GM21576 (cell line): ENCODE results near the gene RTL1.

Experiments used
- ATAC-seq: cut with Tn5 transposase; IDR thresholded peaks from one replicate; pipeline ENCODE4 v1.9.1; 2021; ENCODE audit warnings: mild to moderate bottlenecking, moderate library complexity; ENCODE audit not compliant: unreplicated experiment

Gene RTL1

DNA sequence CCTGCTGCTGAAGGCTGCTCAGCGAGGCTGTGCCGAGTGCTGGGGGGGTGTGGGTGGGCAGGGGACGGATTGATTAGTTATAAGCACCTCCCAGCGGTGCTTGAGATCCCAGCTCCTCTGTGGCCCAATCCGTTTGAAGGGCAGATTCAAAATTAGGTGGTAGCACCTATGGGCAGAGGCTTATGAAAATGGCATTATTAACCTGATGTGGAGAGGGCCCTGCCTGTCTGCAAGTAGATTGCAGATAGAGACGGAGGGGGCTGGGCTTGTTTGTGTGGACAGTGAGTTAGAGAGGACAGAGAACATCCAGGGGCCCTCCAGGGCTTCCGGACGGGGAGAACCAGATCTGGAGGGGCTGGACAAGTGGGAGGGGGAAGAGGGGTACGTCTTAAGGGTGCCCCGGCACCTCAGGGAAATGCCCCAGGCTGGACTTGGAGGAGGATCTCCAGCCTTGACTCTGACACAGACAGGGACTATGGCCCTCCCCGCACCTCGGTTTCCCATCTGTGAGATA is at the start of gene RTL1:
Gene RTL1, minus strand, starts transcription at position 51 of the 514 bp plus-strand sequence. CDS start 18,934 bp downstream, outside the sequence.
- no peak for ATAC-seq

DNA sequence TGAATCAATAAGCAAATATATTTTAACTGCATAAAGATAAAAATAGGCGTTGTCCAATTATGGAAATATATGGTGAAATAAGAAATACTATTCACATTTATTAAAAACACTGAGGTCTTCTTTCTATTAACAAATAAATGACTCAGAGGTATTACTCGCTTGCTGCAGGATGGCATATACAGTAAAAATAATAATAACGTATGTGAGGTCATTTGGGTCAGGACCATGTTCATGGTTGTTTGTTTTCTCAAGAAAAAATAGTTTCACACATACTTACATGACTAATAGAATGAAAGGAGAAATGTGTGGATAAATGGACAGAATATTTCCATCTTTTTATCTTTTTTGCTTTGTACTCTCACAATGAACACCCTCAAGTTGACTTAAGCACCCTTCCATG is 46.5 kb upstream of the RTL1 start:
- ATAC-seq = no peak

DNA sequence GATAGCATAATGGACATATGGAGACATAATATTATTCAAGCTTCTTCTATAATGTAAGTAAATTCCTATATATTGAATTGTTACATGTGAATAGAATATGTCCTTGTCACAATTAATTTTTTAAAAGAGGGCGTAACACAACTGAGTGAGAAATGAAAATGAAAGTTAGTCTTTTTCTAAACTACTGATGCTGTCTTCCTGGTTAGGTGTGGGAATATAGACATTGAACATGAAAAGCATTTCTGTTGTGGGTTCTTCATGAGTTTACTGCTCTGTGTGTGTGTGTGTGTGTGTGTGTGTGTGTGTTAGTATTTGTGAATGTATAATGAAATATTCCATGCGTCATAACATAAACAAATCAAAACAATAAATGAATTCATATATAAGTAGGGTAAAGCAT is 40.5 kb upstream of the RTL1 start:
- ATAC-seq = no peak

DNA sequence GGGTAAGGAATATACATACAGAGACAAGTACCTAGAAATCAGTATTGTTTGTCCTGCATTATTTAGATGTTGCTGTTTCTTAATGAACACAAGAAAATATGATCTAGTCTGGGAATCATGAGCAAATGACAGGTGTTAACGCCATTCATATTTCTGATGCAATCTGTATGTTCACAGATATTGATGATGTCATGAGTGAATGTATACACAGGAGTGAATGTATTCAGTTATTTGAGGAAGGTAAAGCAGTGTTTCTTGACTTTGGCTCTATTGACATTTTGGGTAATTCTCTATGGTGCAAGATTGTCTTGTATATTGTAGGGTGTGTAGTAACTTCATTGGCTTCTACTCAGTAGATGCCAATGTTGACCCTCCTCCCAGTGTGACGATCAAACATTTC is 26.7 kb upstream of the RTL1 start:
- ATAC-seq = no peak

DNA sequence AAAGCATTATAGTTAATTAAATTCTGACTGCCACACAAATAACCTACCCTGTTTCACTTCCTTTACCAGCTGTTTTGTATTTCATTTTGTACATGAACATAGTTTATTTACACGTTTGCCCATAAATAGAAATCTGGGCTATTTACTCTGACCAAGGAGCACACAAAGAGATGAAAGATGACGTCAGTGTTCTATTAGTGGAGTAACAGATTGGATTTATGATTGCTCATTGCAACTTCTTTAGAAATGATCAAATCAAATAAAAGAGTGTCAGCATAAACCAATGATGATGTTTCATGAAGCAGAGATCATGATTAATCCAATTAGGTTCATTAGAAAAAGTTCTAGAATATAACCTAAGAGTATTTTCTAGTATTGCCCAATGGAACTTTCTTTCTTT is 12.0 kb upstream of the RTL1 start:
- no peak for ATAC-seq

DNA sequence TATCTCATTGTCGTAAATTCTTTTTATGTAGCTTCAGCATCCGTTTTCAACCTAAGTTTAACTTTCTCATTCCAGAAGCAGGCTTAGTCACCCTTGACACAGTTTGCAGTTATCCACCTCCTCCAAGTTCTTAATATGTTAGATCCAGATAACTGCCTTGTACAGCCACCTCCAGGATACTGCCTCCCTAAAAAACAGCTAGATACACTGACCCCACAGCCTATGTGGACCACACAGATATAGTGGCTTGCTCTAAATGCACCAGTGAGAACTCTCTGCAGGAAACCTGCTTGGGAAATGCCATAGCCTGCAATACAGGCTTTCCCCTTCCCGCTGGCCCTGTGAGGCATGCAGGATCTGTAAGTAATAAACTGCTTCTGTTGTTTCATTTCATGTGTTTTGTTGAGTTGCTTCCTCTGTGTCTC is 11.1 kb upstream of the RTL1 start:
- no peak for ATAC-seq

DNA sequence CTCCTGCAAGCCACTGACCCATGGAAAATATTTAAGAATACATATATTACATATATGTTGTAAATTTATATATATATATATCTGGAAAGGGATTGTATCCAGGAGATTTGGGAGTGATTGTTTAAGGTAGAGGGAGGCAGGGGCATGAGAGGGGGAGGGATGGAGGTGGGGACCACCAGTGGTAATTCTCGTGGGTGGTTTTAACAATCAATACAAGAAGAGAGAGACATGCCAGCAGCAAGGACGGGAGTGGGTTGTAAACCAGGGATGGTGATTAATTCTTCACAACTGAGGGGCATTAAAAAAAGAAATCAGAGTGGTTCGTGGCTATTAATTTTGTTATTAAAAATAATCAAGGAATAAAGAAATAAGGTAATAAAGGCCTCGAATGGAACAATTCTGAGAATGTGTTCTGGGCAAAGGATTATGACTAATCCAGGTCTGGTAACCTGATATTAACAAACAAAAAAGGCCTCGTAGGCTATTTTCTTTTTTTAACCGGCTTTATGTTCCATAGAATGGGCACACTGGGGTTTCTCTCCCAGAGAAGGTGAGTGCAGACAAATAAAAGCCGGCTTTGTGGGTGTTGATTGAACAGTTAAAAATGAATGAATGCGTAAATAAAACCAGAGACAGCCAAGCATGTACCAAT is 8.3 kb upstream of the RTL1 start:
- ATAC-seq = no peak

DNA sequence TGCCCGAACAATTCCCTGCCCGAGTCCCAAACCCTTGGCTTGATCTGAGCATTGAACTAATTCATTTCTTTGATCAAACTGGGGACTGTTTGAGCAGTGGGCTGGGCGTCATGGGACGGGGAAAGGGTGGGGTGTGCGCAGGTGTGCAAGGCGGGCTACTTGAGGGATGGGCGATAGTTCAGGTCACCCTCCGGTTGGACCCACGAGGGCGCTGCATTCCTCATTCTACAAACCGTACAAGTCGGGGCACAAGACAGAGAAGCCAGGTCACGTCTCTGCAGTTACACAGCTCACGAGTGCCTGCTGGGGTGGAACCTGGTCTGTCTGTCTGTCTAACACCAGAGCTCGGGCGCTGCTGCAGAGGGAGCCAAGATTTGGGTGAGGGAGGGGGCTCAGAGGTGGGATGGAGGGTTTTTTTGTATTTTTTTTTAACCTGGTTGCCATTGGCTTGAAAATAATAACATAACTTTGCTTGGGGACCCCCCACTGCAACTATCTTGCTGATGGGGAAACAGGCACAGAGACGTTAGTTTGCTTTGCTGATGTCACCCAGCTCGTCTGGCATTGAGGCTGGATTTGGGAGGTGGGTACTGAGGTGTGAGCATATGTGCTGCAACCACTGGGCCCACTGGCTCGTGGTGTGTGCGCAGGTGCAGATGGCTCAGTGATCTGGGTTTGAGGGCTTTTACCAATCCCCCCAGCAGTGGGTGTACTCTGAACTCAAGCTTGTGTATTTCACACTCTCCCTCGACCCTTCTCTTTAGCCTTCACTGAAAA is 7.6 kb upstream of the RTL1 start:
- no peak for ATAC-seq

DNA sequence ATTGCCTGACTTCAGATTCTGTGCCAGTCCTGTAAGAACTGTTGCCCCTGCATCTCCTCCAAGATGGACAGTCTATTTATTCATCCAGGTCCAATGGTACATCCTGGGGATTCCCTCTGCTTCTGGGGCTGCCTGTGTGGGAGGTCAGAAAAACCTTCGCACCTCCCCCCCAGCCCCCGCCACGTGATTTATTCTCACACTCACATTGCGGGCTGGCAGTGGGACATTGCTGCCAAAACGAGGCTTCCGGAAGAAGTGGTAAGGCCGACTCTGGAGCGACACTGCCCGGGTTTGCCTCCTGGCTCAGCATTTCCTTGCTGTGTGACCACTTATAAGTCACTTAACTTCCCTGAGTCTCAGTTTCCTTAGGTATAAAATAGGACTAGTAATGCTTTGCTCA is 5.9 kb upstream of the RTL1 start:
- ATAC-seq = no peak

DNA sequence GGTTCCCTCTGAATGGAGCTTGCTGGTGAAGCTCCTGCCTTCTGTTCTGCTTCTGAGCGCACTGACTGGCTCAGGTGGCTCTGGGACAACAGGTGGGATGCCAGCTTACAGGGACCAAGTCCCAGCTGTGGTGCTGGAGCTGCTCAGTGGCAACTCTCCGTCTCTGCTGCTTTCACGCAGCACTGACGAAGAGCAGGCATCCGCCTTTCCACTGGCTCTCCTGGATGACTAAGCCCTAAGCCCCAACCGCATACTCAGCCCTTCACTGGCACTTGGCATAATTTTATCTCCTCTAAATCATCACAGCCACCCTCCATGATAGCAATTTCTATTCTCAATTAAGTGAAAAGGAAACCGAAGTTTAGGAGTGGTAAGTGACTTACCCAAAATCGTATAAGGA is 3.7 kb upstream of the RTL1 start:
- ATAC-seq = no peak

DNA sequence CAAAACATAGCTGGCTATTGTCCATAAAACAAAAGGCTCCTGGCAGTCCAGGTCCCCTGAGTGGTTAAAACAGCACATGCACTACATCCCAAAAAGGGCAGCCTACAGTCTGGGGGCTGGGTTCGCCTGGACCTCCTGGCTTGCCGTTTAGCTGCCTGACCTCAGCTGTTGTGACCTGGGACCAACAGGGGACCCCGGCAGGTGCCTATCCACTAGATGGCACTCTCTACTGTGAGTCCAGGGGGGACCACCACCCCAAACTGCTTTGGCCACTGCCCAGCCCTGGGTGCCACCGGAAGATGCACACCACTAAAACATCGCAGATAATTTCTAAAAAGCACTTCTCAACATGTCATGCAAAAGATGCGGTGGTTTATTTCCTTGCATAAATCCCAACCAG is 2.9 kb upstream of the RTL1 start:
- no peak for ATAC-seq

DNA sequence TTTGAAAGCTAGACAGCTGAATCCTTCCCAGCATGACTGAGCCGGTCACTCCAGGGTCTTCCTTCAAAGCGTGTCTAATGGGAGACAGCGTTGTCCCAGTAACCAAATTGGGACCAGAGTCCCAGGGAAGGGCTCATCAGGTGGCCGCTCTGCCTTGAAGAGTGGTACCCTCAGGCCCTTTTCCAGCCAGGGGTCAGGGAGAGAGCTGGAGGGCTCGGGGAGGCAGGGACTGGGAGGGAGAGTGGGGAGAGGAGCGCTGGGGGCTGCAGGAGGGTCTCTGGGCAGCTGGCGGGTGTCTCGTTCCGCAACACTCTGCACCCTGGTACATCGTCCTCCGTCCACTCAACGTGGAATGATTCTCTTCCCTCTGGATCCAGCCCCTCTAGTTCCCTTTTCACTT is 1.6 kb upstream of the RTL1 start:
- no peak for ATAC-seq

DNA sequence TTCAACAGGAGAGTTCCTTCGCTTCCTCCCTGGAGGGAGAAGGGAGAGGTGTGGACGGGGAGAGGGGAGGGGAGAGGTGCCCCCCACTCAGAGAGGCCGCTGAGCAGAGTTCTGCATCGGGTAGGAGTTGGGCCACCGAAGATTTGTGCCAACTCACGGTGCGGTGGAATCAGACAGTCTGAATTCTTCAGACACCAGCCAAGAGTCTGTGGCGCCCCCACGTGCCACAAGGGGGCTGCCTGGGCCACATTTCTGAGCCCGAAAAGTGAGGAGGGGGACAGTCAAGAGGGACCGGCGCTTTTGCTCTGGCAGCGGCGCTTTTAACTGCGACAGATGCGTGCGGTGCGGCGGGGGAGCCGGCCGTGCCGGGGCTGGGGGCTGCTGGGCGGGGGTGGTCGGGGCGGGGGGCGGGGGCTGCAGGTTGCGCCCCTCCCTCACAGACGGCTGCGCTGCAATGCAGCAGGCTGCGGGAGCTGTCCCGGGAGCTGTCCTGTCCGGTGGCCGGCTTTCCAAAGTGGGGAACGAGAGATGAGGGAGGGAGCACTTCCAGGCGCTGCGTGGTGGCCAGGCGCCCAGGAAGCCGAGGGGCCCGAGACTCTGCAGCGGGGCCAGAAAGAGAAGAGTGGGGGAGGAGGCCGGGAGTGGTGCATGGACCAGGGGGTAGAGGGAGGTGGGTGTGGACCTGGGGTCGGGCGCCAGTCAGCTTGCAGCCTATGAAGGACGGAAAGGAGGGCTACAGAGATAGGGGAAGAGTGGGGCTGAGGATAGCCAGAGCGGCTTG is 975 bp upstream of the RTL1 start:
- ATAC-seq = no peak

DNA sequence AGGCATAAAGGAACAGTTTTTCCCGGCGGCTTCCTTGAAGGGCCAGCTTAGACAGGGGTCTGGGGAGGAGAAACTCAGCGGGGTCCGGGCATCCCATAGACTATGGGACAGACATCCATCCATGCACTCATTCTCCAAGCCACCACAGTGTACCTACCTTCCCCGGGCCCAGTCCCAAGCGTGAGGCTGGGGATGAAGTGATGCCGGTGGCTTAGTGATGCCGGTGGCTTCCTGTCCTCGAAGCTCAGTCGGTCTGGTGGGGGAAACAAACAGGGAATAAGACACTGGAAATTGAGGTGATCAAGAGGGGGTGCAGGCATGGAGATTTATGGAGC is 421 bp downstream of the RTL1 start:
- no peak for ATAC-seq

DNA sequence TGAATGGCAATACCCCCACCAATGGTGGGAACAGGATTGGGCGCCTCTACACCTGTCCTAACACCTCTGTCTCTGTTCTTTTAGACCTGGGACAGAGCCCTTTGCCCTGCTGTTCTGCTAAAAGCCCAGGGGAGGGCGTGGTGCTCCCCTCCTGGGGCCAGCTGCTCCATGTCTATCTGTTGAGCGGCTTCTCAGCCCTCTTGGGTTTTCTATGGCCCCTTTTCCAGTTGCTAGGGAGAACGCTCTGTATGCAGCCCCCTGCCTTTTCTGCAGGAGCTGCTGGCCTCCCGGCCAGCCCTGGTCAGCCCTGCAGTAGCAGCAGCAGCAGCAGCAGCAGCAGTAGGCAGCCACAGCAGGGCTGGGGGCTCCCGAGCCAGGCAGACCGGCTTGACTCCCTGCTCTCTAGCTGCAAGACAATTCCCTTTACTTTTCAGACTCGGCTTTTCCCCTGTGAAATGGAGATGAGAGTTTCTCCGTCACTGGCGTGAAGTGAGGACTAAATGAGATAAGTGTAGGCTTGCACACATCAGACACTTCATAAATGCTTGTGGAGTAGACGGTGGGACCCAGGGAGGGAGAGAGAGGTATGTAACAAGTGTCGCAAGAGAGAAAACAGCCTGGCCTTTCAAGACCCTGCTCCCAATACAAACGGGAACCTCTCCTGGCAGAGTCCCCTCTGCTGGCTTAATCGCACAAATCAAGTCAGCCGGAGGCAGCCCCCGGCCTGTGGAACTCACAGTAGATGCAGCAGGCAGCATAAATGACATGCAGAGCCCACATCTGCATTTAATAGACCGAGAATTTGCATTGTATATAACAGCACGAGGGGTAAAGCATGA is 1.0 kb downstream of the RTL1 start:
- no peak for ATAC-seq

DNA sequence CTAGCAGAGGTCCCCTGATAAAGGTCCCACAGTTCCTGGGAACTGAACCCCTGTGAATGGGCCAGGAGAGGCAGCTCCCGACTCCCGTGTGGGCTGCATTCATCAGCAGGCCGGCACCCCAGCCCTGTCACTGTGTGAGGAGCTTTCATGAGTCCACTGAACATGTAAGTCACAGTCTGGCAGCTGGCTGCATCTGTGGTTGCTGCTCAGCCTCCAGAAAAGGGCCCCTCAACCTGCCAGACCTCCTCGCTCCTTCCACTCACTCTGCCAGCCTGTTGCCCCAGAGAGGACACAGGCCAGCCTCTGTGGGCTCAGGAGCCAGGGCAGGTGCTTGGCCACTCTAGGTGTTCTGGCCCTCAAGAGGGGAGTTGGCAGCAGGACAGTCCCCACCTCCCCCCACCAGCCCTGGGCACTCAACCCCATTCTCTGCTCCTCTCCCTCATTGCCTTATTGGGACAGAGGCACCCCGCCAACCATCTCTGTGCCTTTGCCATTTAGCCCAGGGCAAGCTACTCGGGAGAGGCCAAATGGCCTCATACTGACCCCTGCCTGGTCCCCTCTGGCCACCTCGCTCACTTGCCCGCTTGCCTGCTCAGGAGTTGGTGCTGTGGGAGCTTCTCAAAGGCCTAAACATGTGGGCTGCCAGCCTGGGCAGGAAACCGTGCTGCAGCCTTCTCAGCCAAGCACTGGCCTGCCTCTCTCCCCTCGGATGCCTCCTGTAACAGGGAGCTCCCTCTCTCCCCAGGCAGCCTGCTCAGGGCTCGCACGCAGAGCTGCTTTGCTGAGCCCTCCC is 1.9 kb downstream of the RTL1 start:
- no peak for ATAC-seq

DNA sequence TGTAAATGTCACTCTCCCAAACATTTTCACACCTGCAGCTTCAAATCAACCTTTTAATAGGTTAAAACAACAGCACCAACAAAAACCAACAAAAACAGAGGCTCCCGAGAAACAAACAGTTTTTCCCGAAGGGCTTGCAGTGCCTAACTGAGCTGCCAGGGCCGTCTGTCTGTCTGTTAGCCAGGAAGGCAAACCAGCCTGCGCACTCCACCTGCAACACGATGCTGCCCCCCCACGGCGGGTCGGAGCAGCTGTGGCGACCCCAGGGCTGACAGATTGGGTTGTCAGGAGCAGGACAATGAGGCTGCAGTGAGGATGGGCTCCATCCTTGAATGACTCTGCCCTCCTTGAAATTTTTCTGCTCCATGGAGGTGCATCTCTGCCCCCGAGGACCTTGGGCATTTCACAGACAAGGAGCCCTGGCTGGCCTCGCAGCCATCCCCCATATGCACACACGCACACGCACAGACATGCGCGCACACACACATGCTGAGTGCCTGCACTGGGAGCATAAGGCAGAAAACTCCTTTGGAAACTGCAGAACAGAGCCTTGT is 2.6 kb downstream of the RTL1 start:
- ATAC-seq = no peak

DNA sequence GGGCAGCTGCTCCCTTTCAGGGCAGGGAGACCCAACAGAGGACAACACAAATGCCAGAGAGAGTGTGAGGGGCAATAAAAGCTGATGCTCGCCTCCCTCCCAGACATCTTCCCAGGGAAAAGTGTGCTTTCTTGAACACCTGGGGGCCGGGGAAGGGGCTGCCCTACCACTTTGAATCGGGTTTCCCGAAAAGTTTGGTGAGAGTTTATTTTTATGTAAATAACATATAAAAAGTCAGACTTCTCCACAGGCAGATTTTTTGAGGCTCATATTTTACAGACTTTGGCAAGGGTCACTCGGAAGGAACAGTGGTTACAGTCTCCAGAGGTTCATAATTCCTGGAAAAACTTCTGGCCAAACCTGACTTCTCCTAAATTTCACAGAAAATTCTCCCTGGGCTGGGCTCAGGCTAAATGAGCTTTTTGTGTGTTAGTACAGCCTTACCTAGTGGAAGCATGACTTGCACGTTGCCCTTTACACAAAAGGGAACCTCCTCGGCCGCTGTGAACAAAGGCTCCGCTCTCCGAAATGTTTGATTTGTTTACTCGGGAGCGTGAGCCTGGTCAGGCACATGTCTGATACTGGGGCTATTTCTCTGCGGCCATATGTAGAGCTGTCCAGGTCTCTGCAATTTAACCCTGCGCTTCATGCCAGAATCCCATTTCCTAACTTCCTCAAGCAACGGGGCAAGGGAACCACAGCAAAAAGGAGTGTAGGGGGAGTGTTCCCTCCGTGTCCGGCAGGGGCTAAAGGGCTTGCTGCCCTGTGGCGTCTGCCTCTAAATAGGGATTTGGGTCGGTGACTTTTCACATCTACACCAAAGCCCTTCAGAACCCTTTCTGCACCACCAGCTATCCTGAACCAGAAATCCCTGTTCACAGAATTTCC is 3.4 kb downstream of the RTL1 start:
- no peak for ATAC-seq
